ENCODE results near the gene PLCB4. TPM values are rescaled to one million over a fixed set of nuclear protein-coding genes. Genes with fewer than 3 reads are reported as not detected.
A peak's percentile ranks its signal among the peaks of the same experiment; 100 is the strongest.

PLCB4 gene
- polyA plus RNA-seq, 1 of the 3 experiments (the other 2 are of a cell fraction) = 5.5 TPM

- peak overlapping the region in 1 of 2 experiments; percentile 77; a peak in 2 of 4 replicates for H3K27ac ChIP-seq (ENCODE audit: low read depth in 2 of 2, low read length in 1 of 2)
- peak in 1 of 2 experiments; percentile 51; a peak in 1 of 4 replicates for TF ChIP-seq EP300 (IDR thresholded peaks at IDR 0.05; ENCODE audit: borderline replicate concordance in 1 of 2, low read depth in 1 of 2, low read length in 1 of 2)
- TF ChIP-seq SIN3A (IDR thresholded peaks at IDR 0.05; ENCODE audit: borderline replicate concordance, low read depth, low read length) = 0 out of 2 replicates have a peak, but pooled peaks have one; percentile 32
- TF ChIP-seq JUND (IDR thresholded peaks at IDR 0.05) = peak; percentile 86
- TF ChIP-seq PBX3 (IDR thresholded peaks at IDR 0.05) = peak; percentile 39; the same call in 1 of the 2 replicates
- TF ChIP-seq TAF1 (IDR thresholded peaks at IDR 0.05; ENCODE audit: borderline replicate concordance, low read depth, low read length) = no peak
- TF ChIP-seq GABPA (IDR thresholded peaks at IDR 0.05; ENCODE audit: low read depth) = no peak
- peak; percentile 94 for TF ChIP-seq FOSL2 (IDR thresholded peaks at IDR 0.05; ENCODE audit: borderline replicate concordance, low read depth)
- peak; percentile 68 for TF ChIP-seq TCF12 (IDR thresholded peaks at IDR 0.05)
- peak; percentile 48; the same call in 1 of the 2 replicates for TF ChIP-seq MAX (IDR thresholded peaks at IDR 0.05; ENCODE audit: low read depth)
- TF ChIP-seq USF1 (IDR thresholded peaks at IDR 0.05; ENCODE audit: borderline replicate concordance, low read depth) = 0 out of 2 replicates have a peak, but pooled peaks have one; percentile 16
- peak; percentile 53; the same call in 1 of the 2 replicates for TF ChIP-seq RXRA (IDR thresholded peaks at IDR 0.05; ENCODE audit: borderline replicate concordance, low read depth)
- peak; percentile 53; the same call in 1 of the 2 replicates for TF ChIP-seq NFIC (IDR thresholded peaks at IDR 0.05; ENCODE audit: borderline replicate concordance)
- TF ChIP-seq ELF1 (IDR thresholded peaks at IDR 0.05) = no peak
- 0 out of 2 replicates have a peak overlapping the region, but pooled peaks have one; percentile 20 for H3K4me2 ChIP-seq
- H3K79me2 ChIP-seq (ENCODE audit: insufficient read depth) = no peaks in the 10 kb centered on the region
- no peaks in the 10 kb centered on the region for H3K27me3 ChIP-seq (ENCODE audit: insufficient read depth)
- H2AFZ ChIP-seq (ENCODE audit: low read depth) = no peak overlapping the region
- POLR2A ChIA-PET = no interaction called here
- no peak overlapping the region for H3K4me3 ChIP-seq (ENCODE audit: low read depth in 2 of 2, low read length in 1 of 2)
- DNase-seq = no peak
- peaks cover 8% of the 10 kb centered on the region for H3F3A ChIP-seq (replicated peaks; ENCODE audit: insufficient read depth)
- H3K9ac ChIP-seq = no peak overlapping the region
- WGBS (ENCODE audit: low lambda C conversion rate) = 28% methylated on average over 3 of the region's 3 CpGs
- no peaks in the 10 kb centered on the region for H3K36me3 ChIP-seq (replicated peaks in 1 of 2; ENCODE audit: control insufficient read depth in 1 of 2, insufficient read depth in 2 of 2, low read length in 1 of 2)
- CTCF ChIA-PET = no interaction called here
- no peaks in the 10 kb centered on the region for H3K9me2 ChIP-seq
- H4K20me1 ChIP-seq (ENCODE audit: insufficient read depth) = no peaks in the 10 kb centered on the region
- peaks cover 0 to 9% of the 10 kb centered on the region in 2 experiments; a peak in 1 of 4 replicates for H3K4me1 ChIP-seq (ENCODE audit: control insufficient read depth in 1 of 2, insufficient read depth in 2 of 2, low read depth in 1 of 2, low read length in 1 of 2)
- H3K9me3 ChIP-seq = no peaks in the 10 kb centered on the region
Observed at GRCh38 chr20:9035126-9035525, 33.8 kb upstream of the PLCB4 start.

GRCh38 chr20:9036593-9036992, 32.3 kb upstream of the PLCB4 start:
- H3K4me3 ChIP-seq (ENCODE audit: low read depth in 2 of 2, low read length in 1 of 2) = no peak overlapping the region
- POLR2A ChIA-PET = no interaction called here
- no peaks in the 10 kb centered on the region for H4K20me1 ChIP-seq (ENCODE audit: insufficient read depth)
- CTCF ChIA-PET = interaction anchor here (1.2 kb wide), 1 partner anchor 9 kb away, joined by 4 read pairs; no protein-coding TSS in a partner anchor
- H3K4me2 ChIP-seq = no peak overlapping the region
- no peaks in the 10 kb centered on the region for H3K79me2 ChIP-seq (ENCODE audit: insufficient read depth)
- no peaks in the 10 kb centered on the region for H3K36me3 ChIP-seq (replicated peaks in 1 of 2; ENCODE audit: control insufficient read depth in 1 of 2, insufficient read depth in 2 of 2, low read length in 1 of 2)
- H3K9ac ChIP-seq = no peak overlapping the region
- peaks cover 0 to 9% of the 10 kb centered on the region in 2 experiments; a peak in 1 of 4 replicates for H3K4me1 ChIP-seq (ENCODE audit: control insufficient read depth in 1 of 2, insufficient read depth in 2 of 2, low read depth in 1 of 2, low read length in 1 of 2)
- H2AFZ ChIP-seq (ENCODE audit: low read depth) = no peak overlapping the region
- no peak for TF ChIP-seq NRF1 (IDR thresholded peaks at IDR 0.05; ENCODE audit: low read depth, low read length)
- no peak for TF ChIP-seq MAX (IDR thresholded peaks at IDR 0.05; ENCODE audit: low read depth)
- no peak for TF ChIP-seq MEF2A (IDR thresholded peaks at IDR 0.05; ENCODE audit: borderline replicate concordance, low read depth)
- no peak for TF ChIP-seq POLR2AphosphoS5 (IDR thresholded peaks at IDR 0.05; ENCODE audit: low read depth, low read length)
- TF ChIP-seq RXRA (IDR thresholded peaks at IDR 0.05; ENCODE audit: borderline replicate concordance, low read depth) = no peak
- no peak for TF ChIP-seq SMC3 (IDR thresholded peaks at IDR 0.05; ENCODE audit: low read depth, low read length)
- TF ChIP-seq TAF1 (IDR thresholded peaks at IDR 0.05; ENCODE audit: borderline replicate concordance, low read depth, low read length) = no peak
- TF ChIP-seq NFIC (IDR thresholded peaks at IDR 0.05; ENCODE audit: borderline replicate concordance) = no peak
- TF ChIP-seq RAD21 (IDR thresholded peaks at IDR 0.05; ENCODE audit: low read length) = no peak
- no peaks in the 10 kb centered on the region for H3K27me3 ChIP-seq (ENCODE audit: insufficient read depth)
- WGBS (ENCODE audit: low lambda C conversion rate) = 91% methylated on average over 1 of the region's 1 CpG
- H3K27ac ChIP-seq (ENCODE audit: low read depth in 2 of 2, low read length in 1 of 2) = no peak overlapping the region
- DNase-seq = no peak
- no peaks in the 10 kb centered on the region for H3K9me2 ChIP-seq
- H3K9me3 ChIP-seq = no peaks in the 10 kb centered on the region
- H3F3A ChIP-seq (replicated peaks; ENCODE audit: insufficient read depth) = peaks cover 8% of the 10 kb centered on the region

Measured in SK-N-SH (cell line).